Glomerular visceral epithelial cell (primary cell): Measurements from ENCODE around the gene ELAVL2.

ENCODE experiments used
- DNase-seq: peaks from one replicate; pipeline ENCODE4 v3.0.0-alpha.2; 2016; ENCODE audit errors: extremely low spot score

Gene ELAVL2

GRCh38 chr9:23769307-23769935 lies 56.6 kb downstream of the ELAVL2 start:
- peak; percentile 61 for DNase-seq

GRCh38 chr9:23768861-23769260 lies 57.2 kb downstream of the ELAVL2 start:
- DNase-seq: no peak

GRCh38 chr9:23766613-23767012 lies 59.4 kb downstream of the ELAVL2 start:
- no peak for DNase-seq

GRCh38 chr9:23765561-23765960 lies 60.5 kb downstream of the ELAVL2 start:
- no peak for DNase-seq

GRCh38 chr9:23764219-23764618 lies 61.8 kb downstream of the ELAVL2 start:
- no peak for DNase-seq

GRCh38 chr9:23754551-23754950 lies 71.5 kb downstream of the ELAVL2 start:
- no peak for DNase-seq

- no peak for DNase-seq
These were observed 73.2 kb downstream of the ELAVL2 start for GRCh38 chr9:23752859-23753258.

GRCh38 chr9:23751633-23752032 lies 74.4 kb downstream of the ELAVL2 start:
- DNase-seq: no peak

GRCh38 chr9:23750808-23751207 lies 75.2 kb downstream of the ELAVL2 start:
- DNase-seq: no peak

GRCh38 chr9:23747088-23748075 lies 78.7 kb downstream of the ELAVL2 start:
- no peak for DNase-seq

- DNase-seq: no peak
These were observed 79.7 kb downstream of the ELAVL2 start for GRCh38 chr9:23746317-23746716.

GRCh38 chr9:23743036-23743435 lies 83.0 kb downstream of the ELAVL2 start:
- no peak for DNase-seq

GRCh38 chr9:23741351-23741750 lies 84.7 kb downstream of the ELAVL2 start:
- no peak for DNase-seq

GRCh38 chr9:23740531-23740930 lies 85.5 kb downstream of the ELAVL2 start:
- DNase-seq: no peak

- DNase-seq: no peak
These were observed 86.3 kb downstream of the ELAVL2 start for GRCh38 chr9:23739753-23740152.

GRCh38 chr9:23736293-23736692 lies 89.7 kb downstream of the ELAVL2 start:
- no peak for DNase-seq

- DNase-seq: no peak
These were observed 92.5 kb downstream of the ELAVL2 start for GRCh38 chr9:23733495-23734078.

GRCh38 chr9:23731353-23731752 lies 94.7 kb downstream of the ELAVL2 start:
- DNase-seq: no peak

- no peak for DNase-seq
These were observed 95.7 kb downstream of the ELAVL2 start for GRCh38 chr9:23730364-23730763.

- DNase-seq: no peak
These were observed 97.3 kb downstream of the ELAVL2 start for GRCh38 chr9:23728736-23729135.

GRCh38 chr9:23725279-23725946 lies 100.6 kb downstream of the ELAVL2 start:
- DNase-seq: no peak

- no peak for DNase-seq
These were observed 102.4 kb downstream of the ELAVL2 start for GRCh38 chr9:23723672-23724071.
